Measurements from ENCODE around the gene CCN5. TPM values are rescaled to one million over a fixed set of nuclear protein-coding genes. Genes with fewer than 3 reads are reported as not detected.

Gene CCN5
- total and polyA plus RNA-seq, 2 of the 13 experiments (the other 11 are each of a cell fraction or from before 2014, with no cell fraction given), result 0.12 TPM; not detected in 1

DNA sequence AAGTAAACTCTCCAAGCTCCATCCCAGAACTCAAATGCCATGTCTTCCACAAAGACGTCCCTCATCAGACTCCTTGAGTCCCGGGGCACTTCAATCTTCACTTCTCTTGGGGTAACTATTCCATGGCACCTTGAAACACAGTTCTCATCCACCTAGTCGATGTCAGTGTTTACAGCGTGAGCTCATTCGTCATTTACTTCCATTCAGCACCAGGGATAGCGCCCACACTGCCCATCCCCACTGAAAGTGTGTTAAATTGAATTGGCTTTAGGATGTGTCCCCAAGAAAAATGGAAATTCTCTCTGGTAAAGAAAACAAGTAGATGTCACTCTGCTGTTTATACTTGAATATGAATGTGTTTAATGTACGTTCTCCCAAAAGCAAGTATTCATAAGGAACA is 61.8 kb downstream of the CCN5 start (continued):
- peak; percentile 82; the same call in 1 of the 2 replicates for TF ChIP-seq ZNF124 (CRISPR knock-in tag; IDR thresholded peaks at IDR 0.05)
- TF ChIP-seq SIN3A (IDR thresholded peaks at IDR 0.05; ENCODE audit: borderline replicate concordance, low read depth, low read length), result no peak
- TF ChIP-seq, protein P1, sequence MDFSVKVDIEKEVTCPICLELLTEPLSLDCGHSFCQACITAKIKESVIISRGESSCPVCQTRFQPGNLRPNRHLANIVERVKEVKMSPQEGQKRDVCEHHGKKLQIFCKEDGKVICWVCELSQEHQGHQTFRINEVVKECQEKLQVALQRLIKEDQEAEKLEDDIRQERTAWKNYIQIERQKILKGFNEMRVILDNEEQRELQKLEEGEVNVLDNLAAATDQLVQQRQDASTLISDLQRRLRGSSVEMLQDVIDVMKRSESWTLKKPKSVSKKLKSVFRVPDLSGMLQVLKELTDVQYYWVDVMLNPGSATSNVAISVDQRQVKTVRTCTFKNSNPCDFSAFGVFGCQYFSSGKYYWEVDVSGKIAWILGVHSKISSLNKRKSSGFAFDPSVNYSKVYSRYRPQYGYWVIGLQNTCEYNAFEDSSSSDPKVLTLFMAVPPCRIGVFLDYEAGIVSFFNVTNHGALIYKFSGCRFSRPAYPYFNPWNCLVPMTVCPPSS (IDR thresholded peaks at IDR 0.05), result no peak
- no peak for TF ChIP-seq ZFAT (CRISPR knock-in tag; conservative IDR thresholded peaks at IDR 0.05)
- TF ChIP-seq, protein P2, sequence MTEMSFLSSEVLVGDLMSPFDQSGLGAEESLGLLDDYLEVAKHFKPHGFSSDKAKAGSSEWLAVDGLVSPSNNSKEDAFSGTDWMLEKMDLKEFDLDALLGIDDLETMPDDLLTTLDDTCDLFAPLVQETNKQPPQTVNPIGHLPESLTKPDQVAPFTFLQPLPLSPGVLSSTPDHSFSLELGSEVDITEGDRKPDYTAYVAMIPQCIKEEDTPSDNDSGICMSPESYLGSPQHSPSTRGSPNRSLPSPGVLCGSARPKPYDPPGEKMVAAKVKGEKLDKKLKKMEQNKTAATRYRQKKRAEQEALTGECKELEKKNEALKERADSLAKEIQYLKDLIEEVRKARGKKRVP (CRISPR knock-in tag; IDR thresholded peaks at IDR 0.05), result no peak
- TF ChIP-seq, protein P3, sequence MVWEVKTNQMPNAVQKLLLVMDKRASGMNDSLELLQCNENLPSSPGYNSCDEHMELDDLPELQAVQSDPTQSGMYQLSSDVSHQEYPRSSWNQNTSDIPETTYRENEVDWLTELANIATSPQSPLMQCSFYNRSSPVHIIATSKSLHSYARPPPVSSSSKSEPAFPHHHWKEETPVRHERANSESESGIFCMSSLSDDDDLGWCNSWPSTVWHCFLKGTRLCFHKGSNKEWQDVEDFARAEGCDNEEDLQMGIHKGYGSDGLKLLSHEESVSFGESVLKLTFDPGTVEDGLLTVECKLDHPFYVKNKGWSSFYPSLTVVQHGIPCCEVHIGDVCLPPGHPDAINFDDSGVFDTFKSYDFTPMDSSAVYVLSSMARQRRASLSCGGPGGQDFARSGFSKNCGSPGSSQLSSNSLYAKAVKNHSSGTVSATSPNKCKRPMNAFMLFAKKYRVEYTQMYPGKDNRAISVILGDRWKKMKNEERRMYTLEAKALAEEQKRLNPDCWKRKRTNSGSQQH (CRISPR knock-in tag; IDR thresholded peaks at IDR 0.05; ENCODE audit: low read depth), result peak; percentile 88
- TF ChIP-seq MYNN (CRISPR knock-in tag; IDR thresholded peaks at IDR 0.05; ENCODE audit: low read depth), result no peak
- TF ChIP-seq, protein P4, sequence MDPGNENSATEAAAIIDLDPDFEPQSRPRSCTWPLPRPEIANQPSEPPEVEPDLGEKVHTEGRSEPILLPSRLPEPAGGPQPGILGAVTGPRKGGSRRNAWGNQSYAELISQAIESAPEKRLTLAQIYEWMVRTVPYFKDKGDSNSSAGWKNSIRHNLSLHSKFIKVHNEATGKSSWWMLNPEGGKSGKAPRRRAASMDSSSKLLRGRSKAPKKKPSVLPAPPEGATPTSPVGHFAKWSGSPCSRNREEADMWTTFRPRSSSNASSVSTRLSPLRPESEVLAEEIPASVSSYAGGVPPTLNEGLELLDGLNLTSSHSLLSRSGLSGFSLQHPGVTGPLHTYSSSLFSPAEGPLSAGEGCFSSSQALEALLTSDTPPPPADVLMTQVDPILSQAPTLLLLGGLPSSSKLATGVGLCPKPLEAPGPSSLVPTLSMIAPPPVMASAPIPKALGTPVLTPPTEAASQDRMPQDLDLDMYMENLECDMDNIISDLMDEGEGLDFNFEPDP (CRISPR knock-in tag; conservative IDR thresholded peaks at IDR 0.05), result no peak
- no peak for TF ChIP-seq PRMT3 (CRISPR knock-in tag; IDR thresholded peaks at IDR 0.05; ENCODE audit: borderline replicate concordance, low read depth)
- no peak for TF ChIP-seq REPIN1 (CRISPR knock-in tag; IDR thresholded peaks at IDR 0.05; ENCODE audit: borderline replicate concordance, low read depth)
- TF ChIP-seq SCMH1 (CRISPR knock-in tag; IDR thresholded peaks at IDR 0.05; ENCODE audit: borderline replicate concordance), result no peak
- no peak for TF ChIP-seq HMG20B (CRISPR knock-in tag; conservative IDR thresholded peaks at IDR 0.05)
- no peak for TF ChIP-seq CEBPB (IDR thresholded peaks at IDR 0.05; ENCODE audit: borderline replicate concordance, low read depth, low read length)
- TF ChIP-seq, protein P5, sequence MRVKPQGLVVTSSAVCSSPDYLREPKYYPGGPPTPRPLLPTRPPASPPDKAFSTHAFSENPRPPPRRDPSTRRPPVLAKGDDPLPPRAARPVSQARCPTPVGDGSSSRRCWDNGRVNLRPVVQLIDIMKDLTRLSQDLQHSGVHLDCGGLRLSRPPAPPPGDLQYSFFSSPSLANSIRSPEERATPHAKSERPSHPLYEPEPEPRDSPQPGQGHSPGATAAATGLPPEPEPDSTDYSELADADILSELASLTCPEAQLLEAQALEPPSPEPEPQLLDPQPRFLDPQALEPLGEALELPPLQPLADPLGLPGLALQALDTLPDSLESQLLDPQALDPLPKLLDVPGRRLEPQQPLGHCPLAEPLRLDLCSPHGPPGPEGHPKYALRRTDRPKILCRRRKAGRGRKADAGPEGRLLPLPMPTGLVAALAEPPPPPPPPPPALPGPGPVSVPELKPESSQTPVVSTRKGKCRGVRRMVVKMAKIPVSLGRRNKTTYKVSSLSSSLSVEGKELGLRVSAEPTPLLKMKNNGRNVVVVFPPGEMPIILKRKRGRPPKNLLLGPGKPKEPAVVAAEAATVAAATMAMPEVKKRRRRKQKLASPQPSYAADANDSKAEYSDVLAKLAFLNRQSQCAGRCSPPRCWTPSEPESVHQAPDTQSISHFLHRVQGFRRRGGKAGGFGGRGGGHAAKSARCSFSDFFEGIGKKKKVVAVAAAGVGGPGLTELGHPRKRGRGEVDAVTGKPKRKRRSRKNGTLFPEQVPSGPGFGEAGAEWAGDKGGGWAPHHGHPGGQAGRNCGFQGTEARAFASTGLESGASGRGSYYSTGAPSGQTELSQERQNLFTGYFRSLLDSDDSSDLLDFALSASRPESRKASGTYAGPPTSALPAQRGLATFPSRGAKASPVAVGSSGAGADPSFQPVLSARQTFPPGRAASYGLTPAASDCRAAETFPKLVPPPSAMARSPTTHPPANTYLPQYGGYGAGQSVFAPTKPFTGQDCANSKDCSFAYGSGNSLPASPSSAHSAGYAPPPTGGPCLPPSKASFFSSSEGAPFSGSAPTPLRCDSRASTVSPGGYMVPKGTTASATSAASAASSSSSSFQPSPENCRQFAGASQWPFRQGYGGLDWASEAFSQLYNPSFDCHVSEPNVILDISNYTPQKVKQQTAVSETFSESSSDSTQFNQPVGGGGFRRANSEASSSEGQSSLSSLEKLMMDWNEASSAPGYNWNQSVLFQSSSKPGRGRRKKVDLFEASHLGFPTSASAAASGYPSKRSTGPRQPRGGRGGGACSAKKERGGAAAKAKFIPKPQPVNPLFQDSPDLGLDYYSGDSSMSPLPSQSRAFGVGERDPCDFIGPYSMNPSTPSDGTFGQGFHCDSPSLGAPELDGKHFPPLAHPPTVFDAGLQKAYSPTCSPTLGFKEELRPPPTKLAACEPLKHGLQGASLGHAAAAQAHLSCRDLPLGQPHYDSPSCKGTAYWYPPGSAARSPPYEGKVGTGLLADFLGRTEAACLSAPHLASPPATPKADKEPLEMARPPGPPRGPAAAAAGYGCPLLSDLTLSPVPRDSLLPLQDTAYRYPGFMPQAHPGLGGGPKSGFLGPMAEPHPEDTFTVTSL (CRISPR knock-in tag; IDR thresholded peaks at IDR 0.05; ENCODE audit: borderline replicate concordance), result no peak
- TF ChIP-seq ARID2 (CRISPR knock-in tag; IDR thresholded peaks at IDR 0.05; ENCODE audit: borderline replicate concordance), result 0 out of 2 replicates have a peak, but pooled peaks have one; percentile 32
- no peak for TF ChIP-seq CC2D1A (CRISPR knock-in tag; IDR thresholded peaks at IDR 0.05)
- TF ChIP-seq YEATS4 (CRISPR knock-in tag; IDR thresholded peaks at IDR 0.05; ENCODE audit: borderline replicate concordance), result no peak
- no peak for TF ChIP-seq ZIK1 (CRISPR knock-in tag; IDR thresholded peaks at IDR 0.05; ENCODE audit: borderline replicate concordance, low read depth)
- no peak for TF ChIP-seq PCBP1 (IDR thresholded peaks at IDR 0.05; ENCODE audit: borderline replicate concordance, low read depth, low read length)
